Smooth muscle cell (in vitro differentiated cells): ENCODE data around the gene TTC7B. TPM values are rescaled to one million over a fixed set of nuclear protein-coding genes. Genes with fewer than 3 reads are reported as not detected.

Source experiments
- DNase-seq: peaks from one replicate; lab custom pipeline; 2025; ENCODE audit not compliant: unreplicated experiment; lab: John Stamatoyannopoulos, UW
- H2AFZ ChIP-seq: fragments of 200-600 bp; sonication (generic); 2 replicates; pipeline ENCODE4 v1.6.0; 2016; ENCODE audit warnings: antibody characterized with exemption, low read depth, mild to moderate bottlenecking
- H3F3A ChIP-seq: fragments of 200-600 bp; sonication (generic); 2 replicates; pipeline ENCODE4 v1.6.0; 2017; ENCODE audit warnings: antibody characterized with exemption, low read depth
- H3K27ac ChIP-seq: fragments of 200-600 bp; sonication (generic); 2 replicates; pipeline ENCODE4 v1.5.1; 2016; ENCODE audit warnings: low read depth, mild to moderate bottlenecking
- H3K27me3 ChIP-seq: fragments of 200-600 bp; sonication (generic); 2 replicates; pipeline ENCODE4 v1.6.1; 2016; ENCODE audit warnings: low read depth, mild to moderate bottlenecking
- H3K36me3 ChIP-seq: fragments of 200-600 bp; sonication (generic); 2 replicates; pipeline ENCODE4 v1.5.1; 2016; ENCODE audit warnings: low read depth
- H3K4me1 ChIP-seq: fragments of 200-600 bp; sonication (generic); 2 replicates; pipeline ENCODE4 v1.5.1; 2016; ENCODE audit warnings: low read depth
- H3K4me2 ChIP-seq: fragments of 200-600 bp; sonication (generic); 2 replicates; pipeline ENCODE4 v1.6.0; 2016; ENCODE audit warnings: mild to moderate bottlenecking
- H3K4me3 ChIP-seq: fragments of 200-600 bp; sonication (generic); 2 replicates; pipeline ENCODE4 v1.5.1; 2016; ENCODE audit warnings: mild to moderate bottlenecking
- H3K79me2 ChIP-seq: fragments of 200-600 bp; sonication (generic); 2 replicates; pipeline ENCODE4 v1.6.0; 2016; ENCODE audit warnings: low read depth, mild to moderate bottlenecking
- H3K9ac ChIP-seq: fragments of 200-600 bp; sonication (generic); 2 replicates; pipeline ENCODE4 v1.6.0; 2016; ENCODE audit warnings: low read depth
- H3K9me3 ChIP-seq: fragments of 200-600 bp; sonication (generic); replicated peaks from 2 replicates; pipeline ENCODE4 v1.5.1; 2016; ENCODE audit warnings: low read depth
- H4K20me1 ChIP-seq: fragments of 200-600 bp; sonication (generic); 2 replicates; pipeline ENCODE4 v1.6.0; 2016; ENCODE audit warnings: low read depth
- WGBS: methylation state at CpG from one replicate; pipeline ENCODE4 v1.1.7; 2016; ENCODE audit warnings: low lambda C conversion rate; 5-methylcytosine and 5-hydroxymethylcytosine counted together
- polyA plus RNA-seq: library from polyadenylated mRNA; unstranded; fragments of >200 nt; fragmentation: Nextera tagmentation; extraction: Ambion mirVana; gene quantifications from 2 replicates; pipeline ENCODE4 v1.2.1, GENCODE V29; 2016
- total RNA-seq: library from RNA; depleted of rRNA; stranded (reverse); fragments of >200 nt; gene quantifications from 2 replicates; pipeline ENCODE4 v1.2.3, GENCODE V29; 2014
- TF ChIP-seq, protein P1 (sequence below): fragments of 200-600 bp; sonication (generic); IDR thresholded peaks from 2 replicates; pipeline ENCODE4 v1.5.1; 2017; ENCODE audit warnings: borderline replicate concordance, mild to moderate bottlenecking, antibody characterized with exemption; ENCODE audit not compliant: insufficient read depth, poor library complexity, severe bottlenecking

Gene TTC7B
- total and polyA plus RNA-seq, 2 experiments from 2014 or later: 22.1 to 54.1 TPM

DNA sequence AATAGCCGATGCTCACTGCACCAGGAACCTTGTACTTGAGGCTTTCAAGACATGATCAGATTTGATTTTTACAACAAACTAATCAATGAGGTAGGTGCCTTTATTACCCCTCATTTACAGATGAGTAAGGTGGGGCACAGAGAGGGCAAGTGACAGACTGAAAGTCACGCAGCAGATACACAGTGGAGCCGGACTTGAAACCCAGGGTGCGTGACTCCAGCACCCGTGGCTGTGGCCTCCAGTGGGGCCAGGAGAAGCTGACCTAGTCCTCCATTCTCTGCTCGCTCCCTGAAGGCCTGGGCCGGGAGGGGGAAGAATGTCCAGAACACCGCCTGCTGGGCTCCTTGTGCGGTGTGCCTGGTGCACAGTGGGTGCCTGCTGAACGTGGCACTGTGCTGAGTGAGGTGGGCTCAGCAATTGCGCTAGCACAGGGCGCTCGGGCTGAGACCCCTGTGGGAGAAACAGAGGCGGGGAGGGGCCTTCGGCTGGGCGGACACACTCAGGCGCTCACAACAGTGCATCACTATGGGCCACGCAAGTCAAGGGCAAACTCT, 294.2 kb downstream of the TTC7B start:
- Histone ChIP-seq H3K4me2 (no peak overlapping the region), H3K9ac (no peak overlapping the region), H3K79me2 (no peaks in the 10 kb centered on the region), H3K27me3 (no peaks in the 10 kb centered on the region), H3K27ac (no peak overlapping the region), H2AFZ (no peak overlapping the region), H3K4me1 (peaks cover 7% of the 10 kb centered on the region), H3K9me3 (no peaks in the 10 kb centered on the region), H3K4me3 (no peak overlapping the region), H3F3A (no peaks in the 10 kb centered on the region), H4K20me1 (no peaks in the 10 kb centered on the region), H3K36me3 (no peaks in the 10 kb centered on the region)
- WGBS: 96% methylated on average over 18 of the region's 18 CpGs
- TF ChIP-seq, protein P1, sequence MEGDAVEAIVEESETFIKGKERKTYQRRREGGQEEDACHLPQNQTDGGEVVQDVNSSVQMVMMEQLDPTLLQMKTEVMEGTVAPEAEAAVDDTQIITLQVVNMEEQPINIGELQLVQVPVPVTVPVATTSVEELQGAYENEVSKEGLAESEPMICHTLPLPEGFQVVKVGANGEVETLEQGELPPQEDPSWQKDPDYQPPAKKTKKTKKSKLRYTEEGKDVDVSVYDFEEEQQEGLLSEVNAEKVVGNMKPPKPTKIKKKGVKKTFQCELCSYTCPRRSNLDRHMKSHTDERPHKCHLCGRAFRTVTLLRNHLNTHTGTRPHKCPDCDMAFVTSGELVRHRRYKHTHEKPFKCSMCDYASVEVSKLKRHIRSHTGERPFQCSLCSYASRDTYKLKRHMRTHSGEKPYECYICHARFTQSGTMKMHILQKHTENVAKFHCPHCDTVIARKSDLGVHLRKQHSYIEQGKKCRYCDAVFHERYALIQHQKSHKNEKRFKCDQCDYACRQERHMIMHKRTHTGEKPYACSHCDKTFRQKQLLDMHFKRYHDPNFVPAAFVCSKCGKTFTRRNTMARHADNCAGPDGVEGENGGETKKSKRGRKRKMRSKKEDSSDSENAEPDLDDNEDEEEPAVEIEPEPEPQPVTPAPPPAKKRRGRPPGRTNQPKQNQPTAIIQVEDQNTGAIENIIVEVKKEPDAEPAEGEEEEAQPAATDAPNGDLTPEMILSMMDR: no peak
- DNase-seq: no peak

DNA sequence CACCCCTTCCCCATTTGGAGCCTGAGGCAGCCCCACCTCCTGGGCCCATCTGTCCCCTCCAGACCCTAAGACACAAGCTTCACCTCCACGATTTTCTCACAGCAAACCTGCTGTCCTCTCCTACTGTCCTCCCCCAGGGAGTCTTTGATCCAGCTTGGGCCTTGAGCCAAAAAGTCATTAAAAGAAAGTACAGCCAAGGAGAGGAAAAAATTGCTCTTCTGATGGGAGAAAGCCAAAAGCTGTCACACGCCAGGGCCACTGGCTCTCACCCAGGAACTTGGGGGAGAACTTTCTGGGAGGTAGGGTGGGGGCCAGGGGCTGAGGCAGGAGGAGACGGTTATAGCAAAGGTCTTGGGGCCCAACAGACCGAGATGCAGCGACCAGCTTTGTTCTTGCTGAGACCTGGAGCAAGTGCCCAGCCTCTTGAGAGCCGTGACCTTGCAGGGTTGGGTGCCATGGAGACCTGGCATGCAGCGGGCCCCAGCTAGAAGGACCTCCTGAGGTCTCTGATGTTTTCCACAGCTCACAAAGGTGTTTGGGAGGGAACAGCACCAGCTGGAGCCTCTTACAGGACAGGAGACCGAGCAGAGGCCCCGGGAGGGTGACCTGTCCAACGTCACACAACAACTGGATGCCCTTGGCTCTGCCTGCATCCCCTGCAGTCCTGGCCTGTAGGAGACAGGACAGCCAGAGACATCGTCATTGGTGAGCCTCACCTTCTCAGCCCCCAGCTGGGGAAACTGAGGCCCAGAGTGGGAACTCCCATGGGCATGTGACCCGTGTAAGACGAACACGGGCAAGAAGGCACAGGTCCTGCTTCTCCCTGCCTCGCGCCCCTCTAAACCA, 294.9 kb downstream of the TTC7B start:
- H3K36me3 ChIP-seq: no peaks in the 10 kb centered on the region
- H3K4me1 ChIP-seq: peaks cover 8% of the 10 kb centered on the region
- DNase-seq: no peak
- H3K27me3 ChIP-seq: no peaks in the 10 kb centered on the region
- H3K9ac ChIP-seq: no peak overlapping the region
- TF ChIP-seq, protein P1: no peak
- no peak overlapping the region for H3K4me2 ChIP-seq
- no peak overlapping the region for H2AFZ ChIP-seq
- no peaks in the 10 kb centered on the region for H3K79me2 ChIP-seq
- WGBS: 87% methylated on average over 16 of the region's 16 CpGs
- H3K9me3 ChIP-seq: no peaks in the 10 kb centered on the region
- H3F3A ChIP-seq: no peaks in the 10 kb centered on the region
- no peak overlapping the region for H3K4me3 ChIP-seq
- H4K20me1 ChIP-seq: no peaks in the 10 kb centered on the region
- no peak overlapping the region for H3K27ac ChIP-seq

DNA sequence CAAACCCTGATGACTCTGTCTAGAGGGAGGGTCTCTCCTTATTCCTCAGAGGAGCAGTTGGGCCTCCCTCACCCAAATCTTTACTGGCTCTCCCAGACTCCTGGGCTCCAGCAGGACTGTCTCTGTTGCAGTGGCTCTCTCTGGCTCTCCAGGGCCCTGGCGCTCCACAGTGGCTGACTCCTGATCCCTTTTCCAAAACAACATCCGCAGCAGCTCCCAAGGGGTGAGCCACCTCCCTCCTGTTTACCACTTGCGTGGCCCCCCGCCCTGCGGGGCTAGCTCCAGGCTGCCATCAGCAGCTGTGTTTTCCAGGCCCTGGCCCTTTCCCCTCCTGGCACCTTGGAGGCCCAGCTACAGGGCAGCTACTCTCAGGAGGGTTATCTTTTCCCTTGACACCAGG, 295.9 kb downstream of the TTC7B start:
- DNase-seq: no peak
- TF ChIP-seq, protein P1: no peak
- no peaks in the 10 kb centered on the region for H3K27me3 ChIP-seq
- no peak overlapping the region for H3K9ac ChIP-seq
- peaks cover 8% of the 10 kb centered on the region for H3K4me1 ChIP-seq
- H3K4me3 ChIP-seq: no peak overlapping the region
- H3K36me3 ChIP-seq: no peaks in the 10 kb centered on the region
- no peaks in the 10 kb centered on the region for H3K79me2 ChIP-seq
- H2AFZ ChIP-seq: no peak overlapping the region
- no peaks in the 10 kb centered on the region for H3F3A ChIP-seq
- H3K9me3 ChIP-seq: no peaks in the 10 kb centered on the region
- no peaks in the 10 kb centered on the region for H4K20me1 ChIP-seq
- H3K27ac ChIP-seq: no peak overlapping the region
- 95% methylated on average over 5 of the region's 5 CpGs for WGBS
- no peak overlapping the region for H3K4me2 ChIP-seq
